Measurements from ENCODE around the gene WFDC1. TPM values are rescaled to one million over a fixed set of nuclear protein-coding genes. Genes with fewer than 3 reads are reported as not detected.

Gene WFDC1
- total and polyA plus RNA-seq, 2 donors (not counting 1 experiment from before 2014, with no cell fraction given): 32.1 to 34.0 TPM

DNA sequence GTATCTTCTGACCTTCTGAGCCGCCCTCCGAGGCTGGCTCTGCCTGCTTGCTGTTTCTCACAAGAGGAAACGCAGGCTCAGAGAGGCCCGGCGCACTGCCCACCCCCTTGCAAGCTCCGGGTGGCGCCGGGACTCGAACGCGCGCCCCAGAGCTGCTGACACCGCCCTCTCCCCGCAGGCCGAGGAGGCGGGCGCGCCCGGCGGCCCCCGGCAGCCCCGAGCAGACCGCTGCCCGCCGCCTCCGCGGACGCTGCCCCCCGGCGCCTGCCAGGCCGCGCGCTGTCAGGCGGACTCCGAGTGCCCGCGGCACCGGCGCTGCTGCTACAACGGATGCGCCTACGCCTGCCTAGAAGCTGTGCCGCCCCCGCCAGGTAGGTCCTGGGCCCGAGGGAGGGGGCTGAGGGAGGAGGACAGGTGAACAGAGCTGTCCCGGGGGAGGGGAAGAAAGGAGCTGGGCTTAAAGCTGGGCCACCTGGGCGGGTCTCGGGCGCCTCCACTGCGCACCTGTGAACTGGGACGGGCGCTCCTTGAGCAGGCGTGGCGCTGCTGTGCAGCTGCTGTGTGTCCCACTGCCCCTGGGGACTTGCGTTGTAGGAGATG, 18.2 kb downstream of the WFDC1 start:
- peaks cover 5% of the 10 kb centered on the region for H3K27me3 ChIP-seq (ENCODE audit: control insufficient read depth, insufficient read depth, low read length)
- no peaks in the 10 kb centered on the region for H3K4me1 ChIP-seq (ENCODE audit: control insufficient read depth, extremely low read depth, insufficient read depth, low read length)
- no peak for DNase-seq (ENCODE audit: low read depth in 2 of 2)
- H4K20me1 ChIP-seq (ENCODE audit: control insufficient read depth, extremely low read depth, insufficient read depth, low read length): no peaks in the 10 kb centered on the region
- TF ChIP-seq CTCF (conservative IDR thresholded peaks at IDR 0.05 in 1 of 2, IDR thresholded peaks at IDR 0.05 in 1 of 2; ENCODE audit: low read depth in 1 of 2, low read length in 2 of 2) (no peak), EZH2 (IDR thresholded peaks at IDR 0.05; ENCODE audit: low read length, missing control alignments) (no peak)
- H3K27ac ChIP-seq (ENCODE audit: insufficient read depth, low read length): no peak overlapping the region
- no peak overlapping the region for H2AFZ ChIP-seq (ENCODE audit: low read length)
- no peak overlapping the region for H3K4me2 ChIP-seq (ENCODE audit: extremely low read depth, insufficient read depth, low read length)
- no peaks in the 10 kb centered on the region for H3K36me3 ChIP-seq (ENCODE audit: control insufficient read depth, insufficient read depth, low read length)
- no peak overlapping the region for H3K9ac ChIP-seq (ENCODE audit: insufficient read depth, low read length)
- H3K9me3 ChIP-seq (ENCODE audit: control insufficient read depth, insufficient read depth, low read depth, low read length): no peaks in the 10 kb centered on the region
- no peaks in the 10 kb centered on the region for H3K79me2 ChIP-seq (ENCODE audit: control insufficient read depth, insufficient read depth, low read length)
- no peak overlapping the region for H3K4me3 ChIP-seq (replicated peaks in 1 of 4; ENCODE audit: control extremely low read depth in 1 of 4, insufficient read depth in 1 of 4, low read depth in 3 of 4, low read length in 4 of 4)

- no peaks in the 10 kb centered on the region for H3K9me3 ChIP-seq (ENCODE audit: control insufficient read depth, insufficient read depth, low read depth, low read length)
- H3K4me1 ChIP-seq (ENCODE audit: control insufficient read depth, extremely low read depth, insufficient read depth, low read length): no peaks in the 10 kb centered on the region
- no peak overlapping the region for H2AFZ ChIP-seq (ENCODE audit: low read length)
- H3K79me2 ChIP-seq (ENCODE audit: control insufficient read depth, insufficient read depth, low read length): no peaks in the 10 kb centered on the region
- TF ChIP-seq EZH2 (IDR thresholded peaks at IDR 0.05; ENCODE audit: low read length, missing control alignments) (no peak), CTCF (conservative IDR thresholded peaks at IDR 0.05 in 1 of 2, IDR thresholded peaks at IDR 0.05 in 1 of 2; ENCODE audit: low read depth in 1 of 2, low read length in 2 of 2) (no peak)
- no peak overlapping the region for H3K4me3 ChIP-seq (replicated peaks in 1 of 4; ENCODE audit: control extremely low read depth in 1 of 4, insufficient read depth in 1 of 4, low read depth in 3 of 4, low read length in 4 of 4)
- no peaks in the 10 kb centered on the region for H4K20me1 ChIP-seq (ENCODE audit: control insufficient read depth, extremely low read depth, insufficient read depth, low read length)
- H3K4me2 ChIP-seq (ENCODE audit: extremely low read depth, insufficient read depth, low read length): no peak overlapping the region
- DNase-seq (ENCODE audit: low read depth in 2 of 2): no peak
- H3K27ac ChIP-seq (ENCODE audit: insufficient read depth, low read length): no peak overlapping the region
- H3K27me3 ChIP-seq (ENCODE audit: control insufficient read depth, insufficient read depth, low read length): peaks cover 5% of the 10 kb centered on the region
- no peak overlapping the region for H3K9ac ChIP-seq (ENCODE audit: insufficient read depth, low read length)
- H3K36me3 ChIP-seq (ENCODE audit: control insufficient read depth, insufficient read depth, low read length): no peaks in the 10 kb centered on the region
Observed at GRCh38 chr16:84313921-84314320, 19.2 kb downstream of the WFDC1 start.

DNA sequence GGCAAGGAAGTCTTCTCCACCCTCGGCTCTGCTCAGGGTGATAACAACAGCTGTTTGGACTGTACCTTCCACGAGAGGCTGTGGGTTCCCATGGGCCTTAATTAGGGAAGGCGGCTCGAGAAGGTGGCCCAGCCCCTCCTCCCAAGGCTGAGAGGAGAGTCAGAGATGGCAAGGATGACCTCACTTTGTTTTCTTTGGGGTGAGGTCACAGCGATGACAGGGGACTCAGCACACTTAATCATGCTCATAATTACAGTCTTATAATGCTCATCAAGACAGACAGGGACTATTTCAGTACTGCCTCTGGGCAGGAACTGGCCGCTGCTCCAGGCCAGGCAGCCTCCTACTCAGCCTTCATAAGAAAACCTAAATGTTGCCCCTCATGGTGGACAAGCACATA, 19.7 kb downstream of the WFDC1 start:
- no peak overlapping the region for H3K4me2 ChIP-seq (ENCODE audit: extremely low read depth, insufficient read depth, low read length)
- H3K9ac ChIP-seq (ENCODE audit: insufficient read depth, low read length): no peak overlapping the region
- peaks cover 5% of the 10 kb centered on the region for H3K27me3 ChIP-seq (ENCODE audit: control insufficient read depth, insufficient read depth, low read length)
- no peak overlapping the region for H3K27ac ChIP-seq (ENCODE audit: insufficient read depth, low read length)
- no peaks in the 10 kb centered on the region for H3K9me3 ChIP-seq (ENCODE audit: control insufficient read depth, insufficient read depth, low read depth, low read length)
- no peak for TF ChIP-seq CTCF (conservative IDR thresholded peaks at IDR 0.05 in 1 of 2, IDR thresholded peaks at IDR 0.05 in 1 of 2; ENCODE audit: low read depth in 1 of 2, low read length in 2 of 2)
- no peak for TF ChIP-seq EZH2 (IDR thresholded peaks at IDR 0.05; ENCODE audit: low read length, missing control alignments)
- no peak overlapping the region for H2AFZ ChIP-seq (ENCODE audit: low read length)
- H3K4me3 ChIP-seq (replicated peaks in 1 of 4; ENCODE audit: control extremely low read depth in 1 of 4, insufficient read depth in 1 of 4, low read depth in 3 of 4, low read length in 4 of 4): no peak overlapping the region
- no peaks in the 10 kb centered on the region for H3K79me2 ChIP-seq (ENCODE audit: control insufficient read depth, insufficient read depth, low read length)
- DNase-seq (ENCODE audit: low read depth in 2 of 2): no peak
- H4K20me1 ChIP-seq (ENCODE audit: control insufficient read depth, extremely low read depth, insufficient read depth, low read length): no peaks in the 10 kb centered on the region
- no peaks in the 10 kb centered on the region for H3K4me1 ChIP-seq (ENCODE audit: control insufficient read depth, extremely low read depth, insufficient read depth, low read length)
- H3K36me3 ChIP-seq (ENCODE audit: control insufficient read depth, insufficient read depth, low read length): no peaks in the 10 kb centered on the region
